Measurements from ENCODE around the gene PRR14L. TPM values are rescaled to one million over a fixed set of nuclear protein-coding genes. Genes with fewer than 3 reads are reported as not detected.
A peak's percentile ranks its signal among the peaks of the same experiment; 100 is the strongest.
"Not testable (repeated sequence)": the region's sequence is repeated elsewhere in the genome, so short reads cannot be mapped to it uniquely, and the experiment has no call there.

Gene PRR14L
- total and polyA plus RNA-seq, 2 donors = 10.1 to 10.7 TPM

DNA sequence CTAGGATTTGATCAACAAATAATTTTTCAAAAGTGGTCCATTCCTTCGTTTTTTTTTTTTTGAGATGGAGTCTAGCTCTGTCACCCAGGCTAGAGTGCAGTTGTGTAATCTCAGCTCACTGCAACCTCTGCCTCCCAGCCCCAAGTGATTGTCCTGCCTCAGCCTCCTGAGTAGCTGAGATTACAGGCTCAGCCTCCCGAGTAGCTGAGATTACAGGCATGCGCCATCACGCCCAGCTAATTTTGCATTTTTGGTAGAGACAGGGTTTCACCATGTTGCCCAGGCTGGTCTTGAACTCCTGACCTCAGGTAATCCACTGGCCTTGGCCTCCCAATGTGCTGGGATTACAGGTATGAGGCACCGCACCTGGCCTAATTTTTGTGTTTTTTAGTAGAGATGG is 8.9 kb upstream of the PRR14L start:
- 98% methylated on average over 5 of the region's 5 CpGs for WGBS
- H3K4me1 ChIP-seq (ENCODE audit: control insufficient read depth in 2 of 2, insufficient read depth in 2 of 2, low read length in 2 of 2); H3K4me3 ChIP-seq (ENCODE audit: low read length in 2 of 2); H3K27ac ChIP-seq (ENCODE audit: low read depth in 1 of 2, low read length in 1 of 2); DNase-seq (ENCODE audit: low read depth in 6 of 9, low spot score in 9 of 9); H3K27me3 ChIP-seq (ENCODE audit: control insufficient read depth in 2 of 2, insufficient read depth in 1 of 2, low read length in 1 of 2); H3K9me3 ChIP-seq (ENCODE audit: control insufficient read depth in 2 of 2, insufficient read depth in 1 of 2, low read length in 1 of 2): not testable (repeated sequence)
- H3K36me3 ChIP-seq (ENCODE audit: control insufficient read depth in 2 of 2, insufficient read depth in 2 of 2, low read length in 1 of 2) = peaks cover 10 to 26% of the 10 kb centered on the region in 2 donors

- DNase-seq (ENCODE audit: low read depth in 6 of 9, low spot score in 9 of 9) = no peak
- Histone ChIP-seq H3K27ac (ENCODE audit: low read depth in 1 of 2, low read length in 1 of 2) (no peak overlapping the region), H3K4me1 (ENCODE audit: control insufficient read depth in 2 of 2, insufficient read depth in 2 of 2, low read length in 2 of 2) (peaks cover 13 to 22% of the 10 kb centered on the region in 2 donors), H3K9me3 (ENCODE audit: control insufficient read depth in 2 of 2, insufficient read depth in 1 of 2, low read length in 1 of 2) (no peaks in the 10 kb centered on the region), H3K27me3 (ENCODE audit: control insufficient read depth in 2 of 2, insufficient read depth in 1 of 2, low read length in 1 of 2) (no peaks in the 10 kb centered on the region), H3K4me3 (ENCODE audit: low read length in 2 of 2) (no peak overlapping the region), H3K36me3 (ENCODE audit: control insufficient read depth in 2 of 2, insufficient read depth in 2 of 2, low read length in 1 of 2) (peaks cover 8 to 21% of the 10 kb centered on the region in 2 donors)
- WGBS = 95% methylated on average over 1 of the region's 1 CpG
Observed at GRCh38 chr22:31757265-31757664, 7.3 kb upstream of the PRR14L start.

DNA sequence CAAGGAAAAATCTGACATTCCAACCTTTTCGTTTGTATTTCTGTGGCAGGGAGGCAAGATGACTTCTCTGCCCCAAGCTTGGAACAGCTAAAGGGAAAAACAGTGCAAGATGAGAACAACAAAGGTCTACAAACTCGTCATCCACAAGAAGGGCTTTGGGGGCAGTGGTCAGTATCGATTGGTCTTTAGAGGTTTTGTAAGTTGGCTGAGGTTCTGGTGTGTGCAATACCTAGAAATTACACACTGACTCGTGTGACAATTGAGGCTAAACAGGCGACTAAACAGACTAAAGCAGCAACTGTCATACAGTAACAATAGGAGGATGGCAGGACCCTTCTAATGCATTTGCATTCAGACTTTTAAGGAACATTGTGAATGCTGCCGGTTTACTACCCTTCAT is 4.9 kb upstream of the PRR14L start:
- DNase-seq (ENCODE audit: low read depth in 6 of 9, low spot score in 9 of 9) = no peak
- 90% methylated on average over 6 of the region's 6 CpGs for WGBS
- H3K9me3 ChIP-seq (ENCODE audit: control insufficient read depth in 2 of 2, insufficient read depth in 1 of 2, low read length in 1 of 2) = no peaks in the 10 kb centered on the region
- H3K4me3 ChIP-seq (ENCODE audit: low read length in 2 of 2) = peak overlapping the region in 1 of 2 donors; percentile 69
- no peak overlapping the region for H3K27ac ChIP-seq (ENCODE audit: low read depth in 1 of 2, low read length in 1 of 2)
- H3K4me1 ChIP-seq (ENCODE audit: control insufficient read depth in 2 of 2, insufficient read depth in 2 of 2, low read length in 2 of 2) = peaks cover 16 to 34% of the 10 kb centered on the region in 2 donors
- peaks cover 3 to 11% of the 10 kb centered on the region in 2 donors for H3K36me3 ChIP-seq (ENCODE audit: control insufficient read depth in 2 of 2, insufficient read depth in 2 of 2, low read length in 1 of 2)
- H3K27me3 ChIP-seq (ENCODE audit: control insufficient read depth in 2 of 2, insufficient read depth in 1 of 2, low read length in 1 of 2) = no peaks in the 10 kb centered on the region

- H3K4me1 ChIP-seq (ENCODE audit: control insufficient read depth in 2 of 2, insufficient read depth in 2 of 2, low read length in 2 of 2) = peaks cover 19 to 37% of the 10 kb centered on the region in 2 donors
- no peaks in the 10 kb centered on the region for H3K27me3 ChIP-seq (ENCODE audit: control insufficient read depth in 2 of 2, insufficient read depth in 1 of 2, low read length in 1 of 2)
- H3K9me3 ChIP-seq (ENCODE audit: control insufficient read depth in 2 of 2, insufficient read depth in 1 of 2, low read length in 1 of 2) = no peaks in the 10 kb centered on the region
- peak; percentile 81 to 98 (median 96) for DNase-seq (ENCODE audit: low read depth in 6 of 9, low spot score in 9 of 9)
- H3K4me3 ChIP-seq (ENCODE audit: low read length in 2 of 2) = peak within 1 kb of the TSS; percentile 45 to 69
- peak within 1 kb of the TSS; percentile 88 to 95 for H3K27ac ChIP-seq (ENCODE audit: low read depth in 1 of 2, low read length in 1 of 2)
- peaks cover 3 to 9% of the 10 kb centered on the region in 2 donors for H3K36me3 ChIP-seq (ENCODE audit: control insufficient read depth in 2 of 2, insufficient read depth in 2 of 2, low read length in 1 of 2)
- WGBS = 1% methylated on average over 65 of the region's 65 CpGs
Observed at GRCh38 chr22:31753634-31754501, 3.9 kb upstream of the PRR14L start, which contains the start of gene DEPDC5. Gene DEPDC5 (plus strand): TSS chr22:31754019. CDS start chr22:31754922, 903 bp downstream.

DNA sequence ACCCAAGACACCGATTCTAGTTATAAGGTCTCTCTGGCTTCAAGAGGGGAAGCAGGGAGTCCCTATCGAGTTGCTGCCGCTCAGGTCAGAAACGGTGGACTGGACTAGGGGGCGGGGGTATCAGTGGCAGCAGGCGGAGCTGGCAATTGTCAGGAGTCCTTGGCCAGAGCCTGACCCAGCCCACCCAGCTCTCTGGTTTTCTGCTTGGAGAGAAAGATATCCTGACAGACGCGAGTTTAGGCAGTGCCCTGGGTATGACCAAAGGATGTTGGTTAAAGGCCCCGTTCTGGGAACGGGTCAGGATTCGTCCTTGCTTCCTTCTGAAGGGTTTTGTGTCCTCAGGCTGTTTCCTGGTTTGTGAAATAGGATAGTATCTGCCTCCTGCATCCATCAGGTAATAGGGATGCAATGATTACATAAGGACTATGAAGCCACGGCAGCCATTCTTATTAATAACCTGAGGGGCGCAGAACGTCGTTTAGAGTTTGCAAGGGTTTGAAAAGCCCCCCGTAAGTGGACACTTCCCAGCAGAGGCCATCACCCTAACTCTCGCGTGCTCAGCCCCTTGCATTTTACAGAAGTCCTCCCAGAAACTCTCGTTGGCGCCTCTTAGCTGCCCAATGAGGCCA is 3.2 kb upstream of the PRR14L start:
- peaks cover 0 to 1% of the 10 kb centered on the region in 2 donors for H3K36me3 ChIP-seq (ENCODE audit: control insufficient read depth in 2 of 2, insufficient read depth in 2 of 2, low read length in 1 of 2)
- WGBS = 19% methylated on average over 20 of the region's 20 CpGs
- H3K27ac ChIP-seq (ENCODE audit: low read depth in 1 of 2, low read length in 1 of 2) = peak overlapping the region; percentile 88 to 95
- no peaks in the 10 kb centered on the region for H3K9me3 ChIP-seq (ENCODE audit: control insufficient read depth in 2 of 2, insufficient read depth in 1 of 2, low read length in 1 of 2)
- H3K27me3 ChIP-seq (ENCODE audit: control insufficient read depth in 2 of 2, insufficient read depth in 1 of 2, low read length in 1 of 2) = no peaks in the 10 kb centered on the region
- peak in 3 of 9 donors; percentile 14 to 41 (median 26) for DNase-seq (ENCODE audit: low read depth in 6 of 9, low spot score in 9 of 9)
- H3K4me1 ChIP-seq (ENCODE audit: control insufficient read depth in 2 of 2, insufficient read depth in 2 of 2, low read length in 2 of 2) = peaks cover 24 to 43% of the 10 kb centered on the region in 2 donors
- H3K4me3 ChIP-seq (ENCODE audit: low read length in 2 of 2) = peak overlapping the region; percentile 45 to 69

DNA sequence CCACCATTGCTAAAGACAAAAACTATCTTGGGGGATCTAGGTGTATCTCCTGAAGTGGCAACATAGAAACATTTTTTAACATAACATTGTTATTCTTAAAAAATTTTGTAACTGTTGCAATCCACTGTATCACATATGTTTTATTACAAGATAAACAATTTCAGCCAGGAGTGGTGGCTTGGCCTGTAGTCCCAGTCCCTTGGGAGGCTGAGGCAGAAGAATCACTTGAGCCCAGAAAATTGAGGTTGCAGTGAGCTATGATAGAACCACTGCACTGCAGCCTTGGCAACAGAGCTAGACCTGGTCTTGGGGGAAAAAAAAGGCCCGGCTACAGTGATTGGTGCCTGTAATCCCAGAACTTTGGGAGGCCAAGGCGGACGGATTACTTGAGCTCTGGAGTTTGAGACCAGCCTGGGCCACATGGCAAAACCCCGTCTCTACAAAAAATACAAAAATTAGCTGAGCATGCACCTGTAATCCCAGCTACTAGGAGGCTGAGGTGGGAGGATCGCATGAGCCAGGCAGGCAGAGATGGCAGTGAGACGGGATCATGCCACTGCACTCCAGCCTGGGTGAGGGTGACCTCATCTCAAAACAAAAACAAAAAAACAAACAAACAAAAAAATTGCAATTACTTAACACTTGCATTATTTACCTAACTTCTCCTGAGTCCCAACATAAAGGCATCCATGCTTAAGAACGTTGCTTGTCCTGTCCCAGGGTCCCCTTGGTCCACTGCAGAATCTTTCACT is 2.3 kb upstream of the PRR14L start:
- DNase-seq (ENCODE audit: low read depth in 6 of 9, low spot score in 9 of 9) = no peak
- Histone ChIP-seq H3K27ac (ENCODE audit: low read depth in 1 of 2, low read length in 1 of 2) (peak overlapping the region; percentile 88 to 95), H3K36me3 (ENCODE audit: control insufficient read depth in 2 of 2, insufficient read depth in 2 of 2, low read length in 1 of 2) (peaks cover 0 to 6% of the 10 kb centered on the region in 2 donors), H3K27me3 (ENCODE audit: control insufficient read depth in 2 of 2, insufficient read depth in 1 of 2, low read length in 1 of 2) (no peaks in the 10 kb centered on the region), H3K4me1 (ENCODE audit: control insufficient read depth in 2 of 2, insufficient read depth in 2 of 2, low read length in 2 of 2) (peaks cover 24 to 45% of the 10 kb centered on the region in 2 donors), H3K9me3 (ENCODE audit: control insufficient read depth in 2 of 2, insufficient read depth in 1 of 2, low read length in 1 of 2) (no peaks in the 10 kb centered on the region), H3K4me3 (ENCODE audit: low read length in 2 of 2) (no peak overlapping the region)
- WGBS = 95% methylated on average over 7 of the region's 7 CpGs

GRCh38 chr22:31750365-31751284 is 693 bp upstream of the PRR14L start:
- Histone ChIP-seq H3K4me3 (ENCODE audit: low read length in 2 of 2) (peak overlapping the region; percentile 41 to 97), H3K27me3 (ENCODE audit: control insufficient read depth in 2 of 2, insufficient read depth in 1 of 2, low read length in 1 of 2) (no peaks in the 10 kb centered on the region), H3K4me1 (ENCODE audit: control insufficient read depth in 2 of 2, insufficient read depth in 2 of 2, low read length in 2 of 2) (peaks cover 24 to 45% of the 10 kb centered on the region in 2 donors), H3K9me3 (ENCODE audit: control insufficient read depth in 2 of 2, insufficient read depth in 1 of 2, low read length in 1 of 2) (no peaks in the 10 kb centered on the region), H3K36me3 (ENCODE audit: control insufficient read depth in 2 of 2, insufficient read depth in 2 of 2, low read length in 1 of 2) (peaks cover 3 to 6% of the 10 kb centered on the region in 2 donors), H3K27ac (ENCODE audit: low read depth in 1 of 2, low read length in 1 of 2) (peak overlapping the region; percentile 78 to 79)
- DNase-seq (ENCODE audit: low read depth in 6 of 9, low spot score in 9 of 9) = no peak
- 72% methylated on average over 16 of the region's 16 CpGs for WGBS

DNA sequence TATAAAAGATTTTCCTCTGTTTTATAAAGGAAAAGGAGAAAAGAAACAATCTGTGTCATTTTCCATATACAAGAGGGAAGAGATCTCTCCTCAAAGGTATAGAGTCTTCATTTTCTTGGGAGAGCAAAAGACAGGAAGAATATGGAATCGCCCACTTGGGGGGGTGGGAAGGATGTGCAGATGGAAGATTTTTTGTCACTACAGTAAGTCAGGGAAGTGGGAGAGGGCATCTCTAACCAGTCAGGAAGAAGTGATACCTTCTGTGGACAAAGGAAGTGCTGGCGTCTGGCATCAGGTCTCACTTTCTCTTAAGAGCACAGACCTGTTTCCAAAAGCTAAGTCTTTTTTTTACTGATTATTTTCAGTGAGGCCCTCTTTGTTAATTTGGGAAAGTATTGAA is 1.4 kb downstream of the PRR14L start:
- DNase-seq (ENCODE audit: low read depth in 6 of 9, low spot score in 9 of 9) = peak in 1 of 9 donors; percentile 18
- no peak overlapping the region for H3K27ac ChIP-seq (ENCODE audit: low read depth in 1 of 2, low read length in 1 of 2)
- H3K4me1 ChIP-seq (ENCODE audit: control insufficient read depth in 2 of 2, insufficient read depth in 2 of 2, low read length in 2 of 2) = peaks cover 18 to 36% of the 10 kb centered on the region in 2 donors
- peaks cover 3 to 12% of the 10 kb centered on the region in 2 donors for H3K36me3 ChIP-seq (ENCODE audit: control insufficient read depth in 2 of 2, insufficient read depth in 2 of 2, low read length in 1 of 2)
- H3K9me3 ChIP-seq (ENCODE audit: control insufficient read depth in 2 of 2, insufficient read depth in 1 of 2, low read length in 1 of 2) = no peaks in the 10 kb centered on the region
- WGBS = 67% methylated on average over 2 of the region's 2 CpGs
- peak overlapping the region in 1 of 2 donors; percentile 97 for H3K4me3 ChIP-seq (ENCODE audit: low read length in 2 of 2)
- no peaks in the 10 kb centered on the region for H3K27me3 ChIP-seq (ENCODE audit: control insufficient read depth in 2 of 2, insufficient read depth in 1 of 2, low read length in 1 of 2)

All from thymus (tissue), 11 donors.